Thyroid gland (tissue), 4 donors: ENCODE measurements around the gene SCN8A. TPM values are rescaled to one million over a fixed set of nuclear protein-coding genes. Genes with fewer than 3 reads are reported as not detected.

ENCODE experiments used
- DNase-seq, 2 donors: peaks; one replicate each; pipeline ENCODE4 v3.0.0-alpha.2; 2019
- H3K27ac ChIP-seq, 3 donors: fragments of 200-600 bp; sonication (generic); 1 replicate in 2 of 3; 2 replicates in 1 of 3; pipeline ENCODE4 v1.5.1; 2016 to 2019; ENCODE audit warnings: mild to moderate bottlenecking in 1 of 3, moderate library complexity in 1 of 3
- H3K27me3 ChIP-seq: fragments of 200-600 bp; sonication (generic); one replicate; pipeline ENCODE4 v1.5.1; 2019
- H3K36me3 ChIP-seq, 2 donors: fragments of 200-600 bp; sonication (generic); one replicate each; pipeline ENCODE4 v1.5.1; 2016 to 2019
- H3K4me1 ChIP-seq, 2 donors: fragments of 200-600 bp; sonication (generic); one replicate each; pipeline ENCODE4 v1.5.1; 2017 to 2019
- H3K4me3 ChIP-seq, 3 donors: fragments of 200-600 bp; sonication (generic); replicated peaks in 1 of 3; 1 replicate in 2 of 3; 2 replicates in 1 of 3; pipeline ENCODE4 v1.5.1; 2016; ENCODE audit warnings: mild to moderate bottlenecking in 1 of 3
- H3K9me3 ChIP-seq: fragments of 200-600 bp; sonication (generic); one replicate; pipeline ENCODE4 v1.5.1; 2017
- POLR2A ChIP-seq, 2 donors: fragments of 450-650 bp; IDR thresholded peaks; one replicate each; pipeline ENCODE4 v1.6.1; 2017; ENCODE audit warnings: antibody characterized with exemption in 2 of 2, mild to moderate bottlenecking in 2 of 2, moderate library complexity in 1 of 2
- WGBS, 2 donors: methylation state at CpG; one replicate each; pipeline ENCODE4 v1.1.5; 2017; 5-methylcytosine and 5-hydroxymethylcytosine counted together
- intact Hi-C: fragments of 100-400 bp; cut with DNase I; formaldehyde crosslinking; loops from one replicate; pipeline ENCODE4 v1.15.1; 2023
- total RNA-seq, 4 donors: library from RNA; depleted of rRNA; stranded (reverse); fragments of >200 nt; gene quantifications; one replicate each; pipeline ENCODE4 v1.2.3, GENCODE V29; 2016
- TF ChIP-seq, protein P1 (sequence below), 6 experiments: fragments of 200-600 bp in 3 of 6; fragments of 450-650 bp in 3 of 6; sonication (generic) in 3 of 6; IDR thresholded peaks; one replicate each; pipeline ENCODE4 v1.5.1; 2016 to 2019; ENCODE audit warnings: antibody characterized with exemption in 6 of 6, mild to moderate bottlenecking in 2 of 6, inconsistent platforms in 1 of 6, moderate library complexity in 1 of 6

Gene SCN8A
- total RNA-seq, 4 donors from 2014 or later, result 0.89 to 3.7 (median 1.3) TPM

DNA sequence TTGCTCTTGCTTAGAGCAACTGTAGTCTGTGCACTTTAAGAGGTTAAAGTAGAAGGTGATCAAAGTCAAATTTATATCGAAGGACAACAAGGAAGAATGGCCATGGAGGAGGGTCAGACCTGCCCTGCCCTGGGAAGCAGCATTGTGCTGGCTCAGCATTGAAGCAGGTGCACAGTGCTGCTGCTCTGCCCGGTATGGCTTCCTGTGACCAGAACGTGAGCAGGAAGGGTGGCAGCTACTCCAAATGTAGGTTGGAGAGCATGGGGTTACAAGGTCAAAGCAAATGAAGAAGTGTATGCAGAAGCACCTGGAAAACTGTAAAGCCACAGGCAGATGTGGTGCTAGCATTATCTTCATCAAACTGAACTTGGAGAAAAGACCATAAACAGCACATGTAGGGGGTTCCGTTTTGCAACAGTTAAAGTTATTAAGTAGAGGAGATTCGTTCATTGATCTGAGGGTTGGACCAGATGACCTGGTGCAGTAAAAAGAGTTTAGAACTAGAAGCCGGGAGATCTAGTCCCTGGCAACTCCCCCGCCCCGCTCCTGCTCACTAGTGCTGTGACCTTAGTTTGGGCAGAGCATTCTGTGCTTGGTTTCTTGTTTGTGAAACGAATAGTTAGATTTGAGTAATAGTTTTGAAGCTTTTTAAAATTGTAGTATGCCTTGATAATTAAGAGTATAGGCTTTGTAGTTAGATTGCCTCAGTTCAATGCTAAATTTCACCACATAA lies 84.2 kb downstream of the SCN8A start:
- no peak for TF ChIP-seq POLR2A (IDR thresholded peaks at IDR 0.05)
- Histone ChIP-seq H3K36me3 (no peaks in the 10 kb centered on the region), H3K27ac (no peak overlapping the region), H3K27me3 (no peaks in the 10 kb centered on the region), H3K4me1 (no peaks in the 10 kb centered on the region), H3K4me3 (no peak overlapping the region), H3K9me3 (no peaks in the 10 kb centered on the region)
- intact Hi-C loops, result no loop called here
- WGBS, 2 donors, result 69 to 74% methylated on average over 9 of the region's 9 CpGs
- no peak for DNase-seq

DNA sequence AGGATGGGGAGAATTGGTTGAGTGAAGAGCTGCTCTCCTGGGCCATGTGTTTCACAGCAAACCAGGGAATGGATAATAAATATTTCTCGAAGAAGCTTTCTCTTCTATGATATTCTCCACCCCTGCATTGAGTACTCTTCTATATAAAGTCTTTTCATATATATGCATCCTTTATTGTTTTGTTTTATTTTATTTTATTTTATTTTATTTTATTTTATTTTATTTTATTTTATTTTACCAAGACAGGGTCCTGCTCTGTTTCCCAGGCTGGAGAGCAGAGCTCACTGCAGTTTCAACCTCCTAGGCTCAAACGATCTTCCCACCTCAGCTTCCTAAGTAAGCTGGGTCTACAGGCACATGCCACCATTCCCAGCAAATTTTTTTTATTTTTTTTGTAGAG lies 85.8 kb downstream of the SCN8A start:
- Histone ChIP-seq H3K36me3 (no peaks in the 10 kb centered on the region), H3K9me3 (no peaks in the 10 kb centered on the region), H3K27me3 (no peaks in the 10 kb centered on the region), H3K4me3 (no peak overlapping the region), H3K4me1 (no peaks in the 10 kb centered on the region), H3K27ac (no peak overlapping the region)
- whole genome bisulfite sequencing, 2 donors, result 78 to 89% methylated on average over 2 of the region's 2 CpGs
- no peak for TF ChIP-seq POLR2A (IDR thresholded peaks at IDR 0.05)
- TF ChIP-seq, protein P1, sequence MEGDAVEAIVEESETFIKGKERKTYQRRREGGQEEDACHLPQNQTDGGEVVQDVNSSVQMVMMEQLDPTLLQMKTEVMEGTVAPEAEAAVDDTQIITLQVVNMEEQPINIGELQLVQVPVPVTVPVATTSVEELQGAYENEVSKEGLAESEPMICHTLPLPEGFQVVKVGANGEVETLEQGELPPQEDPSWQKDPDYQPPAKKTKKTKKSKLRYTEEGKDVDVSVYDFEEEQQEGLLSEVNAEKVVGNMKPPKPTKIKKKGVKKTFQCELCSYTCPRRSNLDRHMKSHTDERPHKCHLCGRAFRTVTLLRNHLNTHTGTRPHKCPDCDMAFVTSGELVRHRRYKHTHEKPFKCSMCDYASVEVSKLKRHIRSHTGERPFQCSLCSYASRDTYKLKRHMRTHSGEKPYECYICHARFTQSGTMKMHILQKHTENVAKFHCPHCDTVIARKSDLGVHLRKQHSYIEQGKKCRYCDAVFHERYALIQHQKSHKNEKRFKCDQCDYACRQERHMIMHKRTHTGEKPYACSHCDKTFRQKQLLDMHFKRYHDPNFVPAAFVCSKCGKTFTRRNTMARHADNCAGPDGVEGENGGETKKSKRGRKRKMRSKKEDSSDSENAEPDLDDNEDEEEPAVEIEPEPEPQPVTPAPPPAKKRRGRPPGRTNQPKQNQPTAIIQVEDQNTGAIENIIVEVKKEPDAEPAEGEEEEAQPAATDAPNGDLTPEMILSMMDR (IDR thresholded peaks at IDR 0.05), result no peak
- no peak for DNase-seq
- intact Hi-C loops, result no loop called here

DNA sequence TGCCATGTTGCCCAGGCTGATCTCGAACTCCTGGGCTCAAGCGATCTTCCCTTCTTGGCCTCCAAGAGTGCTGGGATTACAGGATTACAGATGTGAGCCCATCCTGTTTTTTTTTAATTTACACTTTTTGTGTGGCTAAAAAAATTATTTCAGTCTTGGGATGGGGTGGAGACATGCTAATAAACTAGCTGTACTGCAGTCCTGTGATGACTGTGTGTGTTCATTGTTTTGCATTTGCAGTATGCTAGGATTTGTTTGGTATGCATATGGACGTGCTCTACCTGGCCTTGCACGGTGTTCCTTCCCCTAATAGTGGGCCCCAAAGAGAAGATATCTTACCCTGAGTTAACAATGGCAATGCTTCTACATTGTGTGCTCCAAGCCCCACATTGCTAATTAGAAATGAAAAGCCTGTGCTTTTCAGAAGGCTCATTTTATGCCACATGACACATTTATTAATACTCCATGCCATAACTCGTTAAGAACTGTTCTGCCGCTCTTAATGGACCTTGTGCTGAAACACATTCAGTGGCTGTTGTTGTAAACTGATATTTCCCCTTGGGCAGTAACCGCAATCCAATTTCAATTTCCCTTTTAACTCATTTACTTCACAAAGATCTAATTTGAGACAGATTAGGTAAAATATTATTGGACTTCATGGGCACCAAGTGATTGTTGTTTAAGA lies 86.4 kb downstream of the SCN8A start:
- 80 to 89% methylated on average over 7 of the region's 7 CpGs for WGBS, 2 donors
- H3K27ac ChIP-seq, result no peak overlapping the region
- H3K27me3 ChIP-seq, result no peaks in the 10 kb centered on the region
- intact Hi-C loops, result no loop called here
- TF ChIP-seq POLR2A (IDR thresholded peaks at IDR 0.05), result no peak
- TF ChIP-seq, protein P1 (IDR thresholded peaks at IDR 0.05), result no peak
- no peaks in the 10 kb centered on the region for H3K4me1 ChIP-seq
- H3K9me3 ChIP-seq, result no peaks in the 10 kb centered on the region
- H3K36me3 ChIP-seq, result no peaks in the 10 kb centered on the region
- no peak for DNase-seq
- H3K4me3 ChIP-seq, result no peak overlapping the region

DNA sequence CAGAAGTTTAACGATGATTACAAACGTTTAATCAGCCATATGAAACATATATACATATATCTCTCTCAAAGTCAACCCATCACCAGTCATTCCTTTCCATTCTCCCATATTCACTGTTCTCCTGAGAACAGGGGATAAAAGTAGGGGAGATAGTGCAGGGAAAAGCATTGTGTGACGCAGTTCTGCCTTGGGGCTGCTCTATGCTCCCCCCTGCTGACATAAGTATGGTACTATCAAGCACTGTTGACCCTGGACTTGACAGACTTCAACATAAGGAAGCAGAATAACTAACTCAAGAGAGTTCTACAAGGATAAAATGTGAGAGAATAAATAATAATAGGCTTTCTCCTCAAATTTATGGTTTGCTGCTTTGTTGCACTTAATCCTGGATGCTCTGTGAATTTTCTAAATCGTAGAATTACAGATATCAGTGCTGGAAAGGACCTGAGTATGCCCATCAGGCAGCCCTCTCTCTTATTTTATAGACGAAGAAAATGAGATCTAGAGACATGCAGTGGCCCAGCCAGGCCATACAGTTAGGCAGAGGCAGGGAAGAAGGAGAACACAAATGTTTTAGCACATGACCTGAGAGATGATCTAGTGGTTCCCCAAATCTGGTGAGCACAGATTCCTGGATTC lies 87.2 kb downstream of the SCN8A start:
- intact Hi-C loops, result no loop called here
- 58 to 59% methylated on average over 5 of the region's 5 CpGs for WGBS, 2 donors
- no peak overlapping the region for H3K27ac ChIP-seq

DNA sequence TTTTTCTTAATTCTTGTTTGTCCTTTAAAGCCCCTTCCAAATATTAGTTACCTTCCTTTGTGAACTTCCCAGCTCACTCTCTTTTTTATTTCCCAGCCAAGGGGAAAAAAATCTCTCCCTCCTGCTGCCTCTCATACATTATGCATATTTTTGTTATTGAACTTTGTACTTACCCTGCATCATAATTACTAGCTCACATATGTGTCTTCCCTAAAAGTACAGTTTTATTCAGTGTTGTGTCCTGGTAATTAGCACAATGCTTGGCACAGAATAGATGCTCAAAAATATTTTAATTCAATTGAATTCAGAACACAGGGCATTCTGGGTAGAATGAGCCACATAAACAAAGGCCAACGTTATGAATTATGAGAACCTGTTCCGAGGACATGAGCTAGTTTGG lies 91.9 kb downstream of the SCN8A start:
- Histone ChIP-seq H3K27ac (no peak overlapping the region), H3K27me3 (no peaks in the 10 kb centered on the region), H3K4me1 (peaks cover 0 to 3% of the 10 kb centered on the region in 2 donors), H3K36me3 (no peaks in the 10 kb centered on the region), H3K4me3 (no peak overlapping the region), H3K9me3 (no peaks in the 10 kb centered on the region)
- intact Hi-C loops, result no loop called here
- no peak for DNase-seq
- TF ChIP-seq, protein P1 (IDR thresholded peaks at IDR 0.05), result no peak
- TF ChIP-seq POLR2A (IDR thresholded peaks at IDR 0.05), result no peak
- 87% methylated on average over 2 of the region's 2 CpGs for WGBS, 2 donors

More for the DNA sequence above, 87.2 kb downstream of the SCN8A start:
- H3K9me3 ChIP-seq, result no peaks in the 10 kb centered on the region
- no peaks in the 10 kb centered on the region for H3K27me3 ChIP-seq
- no peaks in the 10 kb centered on the region for H3K36me3 ChIP-seq
- TF ChIP-seq, protein P1 (IDR thresholded peaks at IDR 0.05), result peak in 5 of 6 experiments; percentile 10 to 56 (median 20)
- TF ChIP-seq POLR2A (IDR thresholded peaks at IDR 0.05), result no peak
- no peak overlapping the region for H3K4me3 ChIP-seq
- peak in 1 of 2 donors; percentile 3 for DNase-seq
- H3K4me1 ChIP-seq, result no peaks in the 10 kb centered on the region
